ELF-1 (cell line): Measurements from ENCODE around the gene VSTM5.
"Not testable (repeated sequence)": the region's sequence is repeated elsewhere in the genome, so short reads cannot be mapped to it uniquely, and the experiment has no call there.

Experiments
- DNase-seq: peaks from one replicate; pipeline ENCODE4 v3.0.0-alpha.2; 2016; ENCODE audit warnings: low read depth, low spot score

VSTM5 gene, protein sequence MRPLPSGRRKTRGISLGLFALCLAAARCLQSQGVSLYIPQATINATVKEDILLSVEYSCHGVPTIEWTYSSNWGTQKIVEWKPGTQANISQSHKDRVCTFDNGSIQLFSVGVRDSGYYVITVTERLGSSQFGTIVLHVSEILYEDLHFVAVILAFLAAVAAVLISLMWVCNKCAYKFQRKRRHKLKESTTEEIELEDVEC

GRCh38 chr11:93850594-93851018 lies at the start of gene VSTM5:
Gene VSTM5, minus strand, starts transcription at chr11:93850618. Its CDS starts 116 bp downstream, at chr11:93850502.
- DNase-seq: no peak

DNA sequence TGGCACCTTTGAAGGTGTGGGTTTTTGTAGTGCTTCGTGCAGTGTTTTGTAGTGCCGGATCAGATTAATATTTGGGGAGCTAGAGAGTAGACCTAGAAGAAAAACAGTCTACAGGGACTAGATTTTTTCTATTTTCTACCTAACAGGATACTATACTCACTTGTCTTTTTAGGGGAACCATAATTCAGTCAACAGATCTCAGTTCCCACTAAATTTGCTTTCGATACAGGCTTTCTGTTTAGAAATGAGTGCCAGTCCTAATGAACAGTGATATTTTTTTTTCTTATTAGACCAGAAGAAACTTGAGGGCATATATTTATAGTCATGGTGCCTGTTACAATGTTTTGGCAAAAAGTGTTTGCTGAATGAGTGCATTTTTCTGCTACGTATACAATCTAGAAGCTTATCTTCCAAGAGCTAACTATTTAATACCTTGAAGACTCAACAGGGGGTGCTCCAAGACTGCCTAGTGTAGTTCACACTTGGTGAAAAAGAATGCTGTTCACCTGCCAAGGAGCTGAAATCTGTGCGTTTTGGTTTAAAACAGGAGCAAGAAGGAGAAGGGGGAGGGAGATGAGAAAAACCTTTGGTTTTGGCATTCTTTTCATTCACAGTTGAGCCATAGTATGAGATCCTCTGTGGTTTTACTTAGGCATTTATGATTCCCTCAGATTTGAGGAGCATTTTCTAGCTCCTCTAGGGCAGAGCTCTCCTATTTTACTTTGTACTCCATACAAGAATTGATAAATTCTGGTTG lies 44.9 kb upstream of the VSTM5 start:
- DNase-seq: no peak

DNA sequence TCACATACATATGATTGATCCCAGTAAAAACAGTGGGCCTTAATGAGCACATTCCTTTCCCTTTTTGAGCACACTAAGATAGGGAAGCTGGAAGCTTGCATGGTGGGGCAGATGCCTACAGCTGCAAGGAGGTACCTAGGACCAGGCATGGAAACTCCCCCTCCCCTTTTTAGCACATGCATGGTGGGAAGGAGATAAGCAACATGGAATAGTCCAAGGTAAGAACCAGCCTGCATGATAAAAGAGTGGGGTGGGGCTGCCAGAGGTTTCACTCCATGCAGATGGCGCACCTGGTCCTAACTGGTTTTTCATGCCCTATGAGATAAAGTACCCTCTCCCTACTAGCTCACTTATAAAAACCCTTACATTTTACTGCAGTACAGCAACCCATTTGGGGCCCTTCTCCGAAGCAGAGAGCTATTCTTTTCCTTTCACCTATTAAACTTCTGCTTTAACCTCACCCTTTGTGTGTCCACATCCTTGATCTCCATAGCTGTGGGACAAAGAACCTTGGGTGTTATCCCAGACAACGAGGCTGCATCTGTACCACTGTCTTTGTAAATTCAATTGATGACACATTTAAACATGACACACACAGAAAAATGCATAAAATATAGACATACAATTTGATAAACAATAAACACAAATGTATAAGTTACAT lies 40.1 kb upstream of the VSTM5 start:
- no peak for DNase-seq

DNA sequence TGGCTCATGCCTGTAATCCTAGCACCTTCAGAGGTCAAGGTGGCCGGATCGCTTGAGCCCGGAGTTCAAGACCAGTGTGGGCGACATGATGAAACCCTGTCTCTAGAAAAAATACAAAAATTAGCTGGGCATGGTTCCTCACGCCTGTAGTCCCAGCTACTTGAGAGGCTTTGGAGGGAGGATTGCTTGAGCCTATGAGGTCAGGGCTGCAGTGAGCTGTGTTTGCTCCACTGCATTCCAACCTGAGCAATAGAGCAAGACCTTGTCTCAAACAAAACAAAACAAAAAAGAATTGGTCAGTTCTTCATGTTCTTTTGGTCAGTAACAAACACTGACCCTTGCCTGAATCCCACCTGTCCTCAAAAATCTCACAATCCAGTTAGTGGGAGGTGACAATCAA lies 36.7 kb upstream of the VSTM5 start:
- peak; percentile 12 for DNase-seq

- DNase-seq: not testable (repeated sequence)
These were observed 28.7 kb upstream of the VSTM5 start for GRCh38 chr11:93879114-93879513.

- DNase-seq: no peak
These were observed 25.2 kb upstream of the VSTM5 start for GRCh38 chr11:93875637-93876036.

DNA sequence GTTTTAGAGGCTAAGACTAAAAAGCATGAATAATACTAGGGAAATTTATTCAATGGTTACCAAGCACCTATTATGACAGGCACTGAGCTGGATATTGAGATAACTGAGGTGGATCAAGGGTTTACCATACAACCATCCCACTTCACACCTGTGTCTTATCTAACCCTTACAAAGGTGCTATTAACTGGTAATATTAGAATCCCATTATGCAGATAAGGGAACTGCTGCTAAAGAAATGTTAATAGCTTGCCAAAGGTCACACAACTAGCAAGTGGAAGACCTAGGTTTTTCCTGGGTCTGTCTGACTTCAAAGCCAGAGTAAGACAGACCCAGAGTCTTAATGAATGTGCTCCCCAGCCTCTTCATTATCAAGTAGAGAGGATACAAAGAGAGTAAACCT lies 21.1 kb upstream of the VSTM5 start:
- no peak for DNase-seq

DNA sequence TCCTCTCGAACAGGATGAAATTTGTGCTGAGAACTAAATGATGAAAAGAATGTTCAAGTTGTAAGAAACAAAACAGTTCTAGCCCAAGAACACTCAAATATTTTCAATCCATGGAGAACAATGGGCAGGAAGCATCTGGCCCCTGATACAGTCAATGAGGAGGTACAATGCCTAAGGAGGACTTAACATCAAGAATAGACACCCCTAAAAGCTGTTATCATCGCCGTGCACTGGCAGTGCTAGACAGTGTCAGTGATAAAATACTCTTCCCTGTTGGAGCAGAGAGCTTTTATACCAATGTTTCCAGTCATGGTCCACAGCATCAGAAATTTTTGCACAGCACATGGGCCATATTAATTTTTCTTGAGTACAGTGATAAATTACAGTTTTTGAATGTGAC lies 20.2 kb upstream of the VSTM5 start:
- no peak for DNase-seq

DNA sequence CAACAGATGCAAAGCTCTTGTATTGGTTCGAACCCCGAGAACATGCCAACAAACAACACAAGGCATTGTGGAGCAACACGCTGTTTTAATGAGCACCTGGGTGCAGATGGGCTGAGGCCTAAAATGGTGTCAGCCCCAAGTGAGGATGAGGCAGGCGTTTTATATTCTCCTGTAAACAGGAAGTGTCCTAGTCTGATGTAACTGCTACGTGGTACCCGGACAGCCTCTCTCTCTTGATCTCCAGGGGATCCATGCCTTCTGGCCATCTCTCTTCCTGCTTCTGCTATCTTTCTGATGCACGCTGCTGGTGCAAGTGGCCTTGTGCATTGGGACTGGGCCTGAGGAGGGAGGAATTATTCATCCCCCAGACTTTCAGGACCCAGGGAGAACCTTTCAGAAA lies 19.4 kb upstream of the VSTM5 start:
- no peak for DNase-seq

GRCh38 chr11:93868404-93868803 lies 18.0 kb upstream of the VSTM5 start:
- DNase-seq: not testable (repeated sequence)

GRCh38 chr11:93861808-93862207 lies 11.4 kb upstream of the VSTM5 start:
- no peak for DNase-seq

DNA sequence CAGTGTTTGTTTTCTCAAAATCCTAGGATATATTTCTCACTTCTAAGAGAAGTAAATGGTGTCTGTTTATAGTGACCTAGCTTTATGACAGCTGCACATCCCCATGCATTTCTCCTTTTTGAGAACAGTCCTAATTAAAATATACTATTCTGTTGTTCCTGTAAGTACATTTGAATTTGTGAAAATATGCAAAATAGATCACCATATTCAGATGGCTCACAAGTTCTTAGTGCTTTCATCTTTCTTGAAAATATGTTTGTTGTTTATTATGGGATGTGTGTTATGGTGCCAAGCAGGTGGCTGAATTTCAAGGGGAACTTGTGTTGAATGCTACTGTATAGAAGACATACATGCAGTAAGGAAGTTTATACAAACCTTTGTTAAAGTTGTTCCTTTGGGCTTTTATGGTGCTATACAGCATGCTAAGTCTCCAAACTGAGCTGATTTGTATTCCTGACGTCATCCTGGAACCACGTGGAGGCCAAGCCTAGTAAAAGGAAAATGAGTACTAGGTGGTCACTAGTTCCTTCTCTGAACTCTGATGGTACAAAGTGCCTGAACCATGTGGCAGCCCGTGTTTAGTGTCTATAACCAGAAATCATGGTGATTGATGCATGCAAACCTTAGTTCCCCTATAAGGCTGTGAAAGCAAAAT lies 7.8 kb upstream of the VSTM5 start:
- no peak for DNase-seq

GRCh38 chr11:93857413-93858120 lies 7.1 kb upstream of the VSTM5 start:
- DNase-seq: no peak

GRCh38 chr11:93852242-93852641 lies 1.8 kb upstream of the VSTM5 start:
- no peak for DNase-seq

- peak; percentile 30 for DNase-seq
These were observed 446 bp downstream of the VSTM5 start for GRCh38 chr11:93849751-93850593.

DNA sequence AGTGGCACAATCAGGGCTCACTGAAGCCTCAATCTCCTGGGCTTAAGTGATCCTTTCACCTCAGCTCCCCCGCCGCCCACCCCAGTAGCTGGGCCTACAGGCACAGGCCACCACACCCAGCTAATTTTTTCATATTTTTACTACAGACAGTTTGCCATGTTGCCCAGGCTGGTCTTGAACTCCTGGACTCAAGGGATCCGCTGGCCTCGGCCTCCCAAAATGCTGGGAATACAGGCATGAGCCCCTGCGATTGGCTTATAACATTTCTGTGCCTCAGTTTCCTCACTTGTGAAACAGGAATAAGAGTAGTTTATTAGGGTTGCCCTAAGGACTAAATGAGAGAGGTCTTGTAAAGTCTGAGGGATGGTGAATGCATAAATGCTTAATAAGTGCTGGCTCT lies 1.2 kb downstream of the VSTM5 start:
- DNase-seq: no peak

- no peak for DNase-seq
These were observed 4.0 kb downstream of the VSTM5 start for GRCh38 chr11:93846411-93846810.

GRCh38 chr11:93845181-93846092 lies 5.0 kb downstream of the VSTM5 start:
- DNase-seq: no peak

- peak; percentile 89 for DNase-seq
These were observed 5.8 kb downstream of the VSTM5 start for GRCh38 chr11:93844568-93844967.

DNA sequence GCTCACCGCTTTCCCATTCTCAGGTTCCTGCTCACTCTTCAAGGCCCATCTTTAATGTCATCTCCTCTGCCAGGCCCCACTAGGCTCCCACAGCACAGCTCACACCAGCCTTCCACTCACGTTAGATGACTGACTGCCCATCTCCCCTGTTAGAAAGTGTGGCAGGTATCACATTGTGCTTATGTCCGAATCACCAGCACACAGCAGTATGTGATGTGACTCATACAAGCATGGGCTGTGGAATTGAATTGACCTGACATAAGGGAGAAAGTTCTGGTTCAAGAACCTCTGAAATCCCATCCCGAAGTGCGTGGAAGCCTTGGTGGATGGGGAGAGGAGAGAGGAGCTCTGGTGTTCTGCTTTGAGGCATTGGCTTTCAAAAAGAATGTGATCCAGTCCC lies 6.5 kb downstream of the VSTM5 start:
- DNase-seq: no peak
